ACC112 (cell line): Measurements from ENCODE around the gene KAT6B.

Experiments
- H2AFZ ChIP-seq: fragments of 200-600 bp; sonication (generic); one replicate; pipeline ENCODE4 v1.6.0; 2017; ENCODE audit warnings: antibody characterized with exemption, low read length; ENCODE audit not compliant: unreplicated experiment
- H3K27ac ChIP-seq: fragments of 200-600 bp; sonication (generic); 2 replicates; pipeline ENCODE4 v1.5.1; 2014; ENCODE audit warnings: low read depth, mild to moderate bottlenecking, antibody characterized with exemption, low read length, moderate library complexity
- H3K27me3 ChIP-seq: fragments of 200-600 bp; sonication (generic); 2 replicates; pipeline ENCODE4 v1.6.1; 2014; ENCODE audit warnings: mild to moderate bottlenecking, antibody characterized with exemption, low read length, moderate library complexity, mixed read lengths; ENCODE audit not compliant: insufficient read depth
- H3K36me3 ChIP-seq: fragments of 200-600 bp; sonication (generic); 2 replicates; pipeline ENCODE4 v1.6.1; 2016; ENCODE audit warnings: mild to moderate bottlenecking, antibody characterized with exemption, low read length, moderate library complexity, mixed read lengths; ENCODE audit not compliant: insufficient read depth
- H3K4me1 ChIP-seq: fragments of 200-600 bp; sonication (generic); one replicate; pipeline ENCODE4 v1.6.1; 2016; ENCODE audit warnings: low read length, mixed read lengths; ENCODE audit not compliant: insufficient read depth, unreplicated experiment, control insufficient read depth
- H3K4me3 ChIP-seq: fragments of 200-600 bp; sonication (generic); 2 replicates; pipeline ENCODE4 v1.5.1; 2014; ENCODE audit warnings: mild to moderate bottlenecking, low read depth, low read length
- H3K79me2 ChIP-seq: fragments of 200-600 bp; sonication (generic); one replicate; pipeline ENCODE4 v1.6.0; 2016; ENCODE audit warnings: low read length; ENCODE audit not compliant: control insufficient read depth, unreplicated experiment, insufficient read depth

The KAT6B gene

GRCh38 chr10:74968667-74969061, 142.3 kb downstream of the KAT6B start:
- Histone ChIP-seq H3K27me3 (no peaks in the 10 kb centered on the region), H2AFZ (no peak overlapping the region), H3K27ac (no peak overlapping the region), H3K4me1 (peaks cover 4% of the 10 kb centered on the region), H3K79me2 (no peaks in the 10 kb centered on the region), H3K36me3 (no peaks in the 10 kb centered on the region), H3K4me3 (no peak overlapping the region)

GRCh38 chr10:74969093-74969492, 142.7 kb downstream of the KAT6B start:
- H3K27me3 ChIP-seq: no peaks in the 10 kb centered on the region
- no peaks in the 10 kb centered on the region for H3K79me2 ChIP-seq
- H2AFZ ChIP-seq: no peak overlapping the region
- H3K4me3 ChIP-seq: no peak overlapping the region
- H3K27ac ChIP-seq: no peak overlapping the region
- H3K36me3 ChIP-seq: no peaks in the 10 kb centered on the region
- H3K4me1 ChIP-seq: peaks cover 4% of the 10 kb centered on the region

- Histone ChIP-seq H3K27me3 (no peaks in the 10 kb centered on the region), H3K36me3 (no peaks in the 10 kb centered on the region), H3K4me1 (peaks cover 4% of the 10 kb centered on the region), H3K27ac (no peak overlapping the region), H3K79me2 (no peaks in the 10 kb centered on the region), H3K4me3 (no peak overlapping the region), H2AFZ (no peak overlapping the region)
Observed at GRCh38 chr10:74969530-74969929, 143.1 kb downstream of the KAT6B start.

- no peaks in the 10 kb centered on the region for H3K4me1 ChIP-seq
- H3K4me3 ChIP-seq: no peak overlapping the region
- H3K27ac ChIP-seq: no peak overlapping the region
- H3K27me3 ChIP-seq: no peaks in the 10 kb centered on the region
- H2AFZ ChIP-seq: no peak overlapping the region
- H3K79me2 ChIP-seq: no peaks in the 10 kb centered on the region
- H3K36me3 ChIP-seq: peaks cover 7% of the 10 kb centered on the region; the same call in 1 of the 2 replicates
Observed at GRCh38 chr10:74973741-74974392, 147.5 kb downstream of the KAT6B start.

GRCh38 chr10:74975758-74976157, 149.4 kb downstream of the KAT6B start:
- H3K4me3 ChIP-seq: no peak overlapping the region
- no peaks in the 10 kb centered on the region for H3K79me2 ChIP-seq
- H3K36me3 ChIP-seq: peaks cover 7% of the 10 kb centered on the region; the same call in 1 of the 2 replicates
- no peak overlapping the region for H3K27ac ChIP-seq
- H3K4me1 ChIP-seq: no peaks in the 10 kb centered on the region
- no peaks in the 10 kb centered on the region for H3K27me3 ChIP-seq
- no peak overlapping the region for H2AFZ ChIP-seq

- H3K79me2 ChIP-seq: no peaks in the 10 kb centered on the region
- H3K4me1 ChIP-seq: no peaks in the 10 kb centered on the region
- H3K36me3 ChIP-seq: peaks cover 7% of the 10 kb centered on the region; the same call in 1 of the 2 replicates
- no peak overlapping the region for H2AFZ ChIP-seq
- no peaks in the 10 kb centered on the region for H3K27me3 ChIP-seq
- no peak overlapping the region for H3K27ac ChIP-seq
- no peak overlapping the region for H3K4me3 ChIP-seq
Observed at GRCh38 chr10:74976565-74976964, 150.2 kb downstream of the KAT6B start.

- H3K4me1 ChIP-seq: no peaks in the 10 kb centered on the region
- H3K27me3 ChIP-seq: no peaks in the 10 kb centered on the region
- H3K36me3 ChIP-seq: peaks cover 7% of the 10 kb centered on the region; the same call in 1 of the 2 replicates
- no peak overlapping the region for H3K4me3 ChIP-seq
- H3K79me2 ChIP-seq: no peaks in the 10 kb centered on the region
- no peak overlapping the region for H3K27ac ChIP-seq
- no peak overlapping the region for H2AFZ ChIP-seq
Observed at GRCh38 chr10:74977072-74977471, 150.7 kb downstream of the KAT6B start.

- no peak overlapping the region for H2AFZ ChIP-seq
- H3K36me3 ChIP-seq: peaks cover 11% of the 10 kb centered on the region
- H3K79me2 ChIP-seq: no peaks in the 10 kb centered on the region
- H3K27me3 ChIP-seq: no peaks in the 10 kb centered on the region
- no peak overlapping the region for H3K4me3 ChIP-seq
- no peak overlapping the region for H3K27ac ChIP-seq
- H3K4me1 ChIP-seq: no peaks in the 10 kb centered on the region
Observed at GRCh38 chr10:74977913-74978847, 151.8 kb downstream of the KAT6B start.

GRCh38 chr10:74981831-74982633, 155.6 kb downstream of the KAT6B start:
- H3K79me2 ChIP-seq: no peaks in the 10 kb centered on the region

GRCh38 chr10:74982634-74982982, 156.2 kb downstream of the KAT6B start:
- Histone ChIP-seq H3K4me1 (no peaks in the 10 kb centered on the region), H2AFZ (no peak overlapping the region), H3K4me3 (no peak overlapping the region), H3K79me2 (no peaks in the 10 kb centered on the region), H3K27me3 (no peaks in the 10 kb centered on the region), H3K27ac (no peak overlapping the region), H3K36me3 (peaks cover 4% of the 10 kb centered on the region; the same call in 1 of the 2 replicates)

More at GRCh38 chr10:74981831-74982633, 155.6 kb downstream of the KAT6B start:
- H2AFZ ChIP-seq: no peak overlapping the region
- no peak overlapping the region for H3K27ac ChIP-seq
- peaks cover 9% of the 10 kb centered on the region for H3K36me3 ChIP-seq
- no peaks in the 10 kb centered on the region for H3K4me1 ChIP-seq
- no peaks in the 10 kb centered on the region for H3K27me3 ChIP-seq
- H3K4me3 ChIP-seq: no peak overlapping the region
